HepG2 (cell line): ENCODE measurements around the gene COG1. TPM values are rescaled to one million over a fixed set of nuclear protein-coding genes. Genes with fewer than 3 reads are reported as not detected.

Source experiments
- CBX5 ChIP-seq: sonication (generic); formaldehyde crosslinking; IDR thresholded peaks from 2 replicates; pipeline ENCODE4 v1.4.0; 2020; ENCODE audit warnings: missing genetic modification reagents, borderline replicate concordance
- E2F1 ChIP-seq: sonication (generic); formaldehyde crosslinking; IDR thresholded peaks from 2 replicates; pipeline ENCODE4 v1.5.0; 2020; ENCODE audit warnings: missing genetic modification reagents
- EP300 ChIP-seq, 3 experiments: sonication (generic) in 1 of 3; formaldehyde crosslinking in 1 of 3; IDR thresholded peaks; 2 replicates each; pipeline versions ENCODE4 v1.5.1 to v1.6.1; 2011 to 2020; ENCODE audit warnings: low read depth in 2 of 3, low read length in 2 of 3, borderline replicate concordance in 1 of 3, improper control_type of control experiment in 1 of 3, mild to moderate bottlenecking in 1 of 3, missing genetic modification reagents in 1 of 3, moderate library complexity in 1 of 3
- GPN1 ChIP-seq: sonication (generic); formaldehyde crosslinking; IDR thresholded peaks from 2 replicates; pipeline ENCODE4 v1.5.1; 2020; ENCODE audit warnings: missing genetic modification reagents, borderline replicate concordance
- JUND ChIP-seq: sonication (generic); formaldehyde crosslinking; IDR thresholded peaks from 2 replicates; pipeline ENCODE4 v1.8.0; 2022; ENCODE audit warnings: mild to moderate bottlenecking, missing genetic modification reagents
- KMT2B ChIP-seq: IDR thresholded peaks from 2 replicates; pipeline ENCODE4 v1.6.1; 2016; ENCODE audit warnings: missing genetic modification reagents, missing compliant biosample characterization
- MIXL1 ChIP-seq: IDR thresholded peaks from 2 replicates; pipeline ENCODE4 v1.6.1; 2016
- RARA ChIP-seq: IDR thresholded peaks from 2 replicates; pipeline ENCODE4 v1.6.1; 2016; ENCODE audit warnings: missing genetic modification reagents, missing compliant biosample characterization
- SMYD3 ChIP-seq: sonication (generic); formaldehyde crosslinking; IDR thresholded peaks from 2 replicates; pipeline ENCODE4 v1.8.1; 2023; ENCODE audit warnings: mild to moderate bottlenecking, missing genetic modification reagents
- SRSF4 ChIP-seq: fragments of 200-400 bp; formaldehyde crosslinking; IDR thresholded peaks from one replicate; pipeline ENCODE4 v1.6.1; 2018; ENCODE audit warnings: mild to moderate bottlenecking, low read depth, low read length, moderate library complexity; ENCODE audit not compliant: poor library complexity, severe bottlenecking
- ZFAT ChIP-seq: sonication (generic); formaldehyde crosslinking; conservative IDR thresholded peaks from 2 replicates; pipeline ENCODE4 v1.8.1; 2023; ENCODE audit warnings: missing genetic modification reagents, inconsistent platforms
- ZMYM4 ChIP-seq: sonication (generic); formaldehyde crosslinking; IDR thresholded peaks from 2 replicates; pipeline ENCODE4 v1.8.1; 2023; ENCODE audit warnings: mild to moderate bottlenecking, missing genetic modification reagents
- ZNF136 ChIP-seq: sonication (generic); formaldehyde crosslinking; IDR thresholded peaks from 2 replicates; pipeline ENCODE4 v1.8.1; 2022; ENCODE audit warnings: low read depth, mild to moderate bottlenecking, moderate library complexity, missing genetic modification reagents
- ZNF383 ChIP-seq: sonication (generic); formaldehyde crosslinking; IDR thresholded peaks from 2 replicates; pipeline ENCODE4 v1.4.0; 2020; ENCODE audit warnings: missing genetic modification reagents, mild to moderate bottlenecking, borderline replicate concordance
- ZNF510 ChIP-seq: sonication (generic); formaldehyde crosslinking; IDR thresholded peaks from 2 replicates; pipeline ENCODE4 v1.4.0; 2020; ENCODE audit warnings: low read depth, mild to moderate bottlenecking, missing genetic modification reagents
- ZNF572 ChIP-seq: sonication (generic); formaldehyde crosslinking; IDR thresholded peaks from 2 replicates; pipeline ENCODE4 v1.5.1; 2020; ENCODE audit warnings: mild to moderate bottlenecking, missing genetic modification reagents
- ZNF678 ChIP-seq: sonication (generic); formaldehyde crosslinking; IDR thresholded peaks from 2 replicates; pipeline ENCODE4 v1.4.0; 2020; ENCODE audit warnings: mild to moderate bottlenecking, missing genetic modification reagents
- ZNF772 ChIP-seq: sonication (generic); formaldehyde crosslinking; IDR thresholded peaks from 2 replicates; pipeline ENCODE4 v1.5.0; 2020; ENCODE audit warnings: mild to moderate bottlenecking, missing genetic modification reagents
- polyA plus RNA-seq, 8 experiments: library from polyadenylated mRNA; depleted of rRNA in 3 of 8; stranded (reverse) in 7 of 8; unstranded in 1 of 8; fragments of >200 nt; fragmentation: Illumina TruSeq in 4 of 8; extraction: Trizol in 4 of 8; gene quantifications; 2 replicates each; pipeline versions ENCODE4 v1.2.1 to v1.2.3, GENCODE V29; 2011 to 2016; ENCODE audit warnings: low read depth in 4 of 8, missing spikeins in 1 of 8, mixed read lengths in 1 of 8; ENCODE audit not compliant: insufficient read depth in 1 of 8
- total RNA-seq, 5 experiments: library from RNA; depleted of rRNA; stranded (reverse); fragments of >200 nt; fragmentation: Illumina TruSeq; extraction: Trizol; gene quantifications; 2 replicates each; pipeline ENCODE4 v1.2.3, GENCODE V29; 2016; ENCODE audit warnings: low read depth in 1 of 5
- TF ChIP-seq, protein P1 (sequence below): sonication (generic); formaldehyde crosslinking; IDR thresholded peaks from 2 replicates; pipeline ENCODE4 v1.8.1; 2023; ENCODE audit warnings: mild to moderate bottlenecking, missing genetic modification reagents
- TF ChIP-seq, protein P2 (sequence below): sonication (generic); formaldehyde crosslinking; IDR thresholded peaks from 2 replicates; pipeline ENCODE4 v1.5.1; 2020; ENCODE audit warnings: missing genetic modification reagents, mild to moderate bottlenecking, borderline replicate concordance

The COG1 gene
- total and polyA plus RNA-seq, 2 of the 13 experiments (the other 11 are each of a cell fraction or from before 2014, with no cell fraction given) = 36.6 to 39.7 TPM

- TF ChIP-seq, protein P1, sequence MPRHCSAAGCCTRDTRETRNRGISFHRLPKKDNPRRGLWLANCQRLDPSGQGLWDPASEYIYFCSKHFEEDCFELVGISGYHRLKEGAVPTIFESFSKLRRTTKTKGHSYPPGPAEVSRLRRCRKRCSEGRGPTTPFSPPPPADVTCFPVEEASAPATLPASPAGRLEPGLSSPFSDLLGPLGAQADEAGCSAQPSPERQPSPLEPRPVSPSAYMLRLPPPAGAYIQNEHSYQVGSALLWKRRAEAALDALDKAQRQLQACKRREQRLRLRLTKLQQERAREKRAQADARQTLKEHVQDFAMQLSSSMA (CRISPR knock-in tag) = no peak
- TF ChIP-seq, protein P2, sequence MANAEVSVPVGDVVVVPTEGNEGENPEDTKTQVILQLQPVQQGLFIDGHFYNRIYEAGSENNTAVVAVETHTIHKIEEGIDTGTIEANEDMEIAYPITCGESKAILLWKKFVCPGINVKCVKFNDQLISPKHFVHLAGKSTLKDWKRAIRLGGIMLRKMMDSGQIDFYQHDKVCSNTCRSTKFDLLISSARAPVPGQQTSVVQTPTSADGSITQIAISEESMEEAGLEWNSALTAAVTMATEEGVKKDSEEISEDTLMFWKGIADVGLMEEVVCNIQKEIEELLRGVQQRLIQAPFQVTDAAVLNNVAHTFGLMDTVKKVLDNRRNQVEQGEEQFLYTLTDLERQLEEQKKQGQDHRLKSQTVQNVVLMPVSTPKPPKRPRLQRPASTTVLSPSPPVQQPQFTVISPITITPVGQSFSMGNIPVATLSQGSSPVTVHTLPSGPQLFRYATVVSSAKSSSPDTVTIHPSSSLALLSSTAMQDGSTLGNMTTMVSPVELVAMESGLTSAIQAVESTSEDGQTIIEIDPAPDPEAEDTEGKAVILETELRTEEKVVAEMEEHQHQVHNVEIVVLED = no peak
- TF ChIP-seq KMT2B (CRISPR knock-in tag) = no peak
- TF ChIP-seq ZNF136 = 0 out of 2 replicates have a peak, but pooled peaks have one; percentile 37
- peak in 1 of 2 experiments; percentile 9; a peak in 1 of 4 replicates for TF ChIP-seq EP300 (IDR thresholded peaks at IDR 0.05; ENCODE audit: low read depth in 2 of 2, low read length in 2 of 2)
- TF ChIP-seq EP300 (CRISPR knock-in tag; IDR thresholded peaks at IDR 0.05; ENCODE audit: borderline replicate concordance) = peak; percentile 9; the same call in 1 of the 2 replicates
- TF ChIP-seq SMYD3 (CRISPR knock-in tag) = no peak
- no peak for TF ChIP-seq GPN1
- TF ChIP-seq ZNF510 (CRISPR knock-in tag) = no peak
- no peak for TF ChIP-seq ZFAT (CRISPR knock-in tag)
- no peak for TF ChIP-seq ZNF772 (CRISPR knock-in tag)
- peak; percentile 15; the same call in 1 of the 2 replicates for TF ChIP-seq MIXL1
- no peak for TF ChIP-seq JUND (CRISPR knock-in tag)
- no peak for TF ChIP-seq SRSF4
- TF ChIP-seq CBX5 = peak; percentile 21; the same call in 1 of the 2 replicates
- no peak for TF ChIP-seq ZNF572 (CRISPR knock-in tag)
- TF ChIP-seq ZMYM4 (CRISPR knock-in tag) = no peak
- peak; percentile 69 for TF ChIP-seq RARA (CRISPR knock-in tag)
- TF ChIP-seq E2F1 (CRISPR knock-in tag) = no peak
- no peak for TF ChIP-seq ZNF383 (CRISPR knock-in tag)
- TF ChIP-seq ZNF678 (CRISPR knock-in tag) = no peak
These were observed 12.7 kb downstream of the COG1 start (continued) for GRCh38 chr17:73205459-73205961.
